HepG2 (cell line): ENCODE data around the gene SCGB3A2. TPM values are rescaled to one million over a fixed set of nuclear protein-coding genes. Genes with fewer than 3 reads are reported as not detected.
A peak's percentile ranks its signal among the peaks of the same experiment; 100 is the strongest.

ENCODE experiments used
- CAMTA2 ChIP-seq: sonication (generic); formaldehyde crosslinking; IDR thresholded peaks from 2 replicates; pipeline ENCODE4 v1.4.0; 2020; ENCODE audit warnings: mild to moderate bottlenecking, missing genetic modification reagents, borderline replicate concordance
- GABPA ChIP-seq, 2 experiments: IDR thresholded peaks; 2 replicates each; pipeline ENCODE4 v1.6.1; 2011 to 2016; ENCODE audit warnings: low read depth in 2 of 2, low read length in 1 of 2, missing biosample characterization in 1 of 2, missing genetic modification characterization in 1 of 2
- HDAC1 ChIP-seq: sonication (generic); formaldehyde crosslinking; IDR thresholded peaks from 2 replicates; pipeline ENCODE4 v1.5.1; 2020; ENCODE audit warnings: mild to moderate bottlenecking, missing genetic modification reagents
- HDAC2 ChIP-seq: sonication (generic); formaldehyde crosslinking; IDR thresholded peaks from 2 replicates; pipeline ENCODE4 v1.4.0; 2020; ENCODE audit warnings: missing genetic modification reagents
- HOXD1 ChIP-seq: sonication (generic); formaldehyde crosslinking; IDR thresholded peaks from 2 replicates; pipeline ENCODE4 v1.5.0; 2020; ENCODE audit warnings: missing genetic modification reagents
- KDM4B ChIP-seq: sonication (generic); formaldehyde crosslinking; IDR thresholded peaks from 2 replicates; pipeline ENCODE4 v1.4.0; 2020; ENCODE audit warnings: missing genetic modification reagents
- MAZ ChIP-seq, 2 experiments: sonication (generic) in 1 of 2; formaldehyde crosslinking in 1 of 2; IDR thresholded peaks; 2 replicates each; pipeline versions ENCODE4 v1.5.0 to v1.6.1; 2012 to 2020; ENCODE audit warnings: low read depth in 2 of 2, mild to moderate bottlenecking in 2 of 2, borderline replicate concordance in 1 of 2, improper control_type of control experiment in 1 of 2, low read length in 1 of 2, missing genetic modification reagents in 1 of 2, moderate library complexity in 1 of 2
- MTA3 ChIP-seq: sonication (generic); formaldehyde crosslinking; IDR thresholded peaks from 2 replicates; pipeline ENCODE4 v1.4.0; 2020; ENCODE audit warnings: missing genetic modification reagents
- POLR2A ChIP-seq, 2 experiments: IDR thresholded peaks; 2 replicates each; pipeline ENCODE4 v1.6.1; 2011; ENCODE audit warnings: low read depth in 2 of 2, low read length in 2 of 2, mild to moderate bottlenecking in 1 of 2, moderate library complexity in 1 of 2; ENCODE audit not compliant: insufficient read depth in 1 of 2
- RFX1 ChIP-seq: fragments of 450-650 bp; IDR thresholded peaks from 2 replicates; pipeline ENCODE4 v1.6.1; 2017
- SKI ChIP-seq: fragments of 450-650 bp; IDR thresholded peaks from one replicate; pipeline ENCODE4 v1.6.1; 2018; ENCODE audit warnings: mild to moderate bottlenecking; ENCODE audit not compliant: partially characterized antibody
- SNAPC2 ChIP-seq: sonication (generic); formaldehyde crosslinking; IDR thresholded peaks from 2 replicates; pipeline ENCODE4 v1.8.1; 2022; ENCODE audit warnings: mild to moderate bottlenecking, missing genetic modification reagents
- U2AF1 ChIP-seq: fragments of 200-400 bp; formaldehyde crosslinking; optimal IDR thresholded peaks from 2 replicates; pipeline ENCODE3; 2017; ENCODE audit warnings: mild to moderate bottlenecking, low read depth, low read length
- ZBTB49 ChIP-seq: sonication (generic); formaldehyde crosslinking; IDR thresholded peaks from 2 replicates; pipeline ENCODE4 v1.4.0; 2020; ENCODE audit warnings: missing genetic modification reagents, borderline replicate concordance
- ZNF251 ChIP-seq: sonication (generic); formaldehyde crosslinking; IDR thresholded peaks from 2 replicates; pipeline ENCODE4 v1.9.0; 2021; ENCODE audit warnings: mild to moderate bottlenecking, missing genetic modification reagents
- ZNF446 ChIP-seq: sonication (generic); formaldehyde crosslinking; IDR thresholded peaks from 2 replicates; pipeline ENCODE4 v1.5.0; 2020; ENCODE audit warnings: mild to moderate bottlenecking, missing genetic modification reagents
- ZNF543 ChIP-seq: sonication (generic); formaldehyde crosslinking; IDR thresholded peaks from 2 replicates; pipeline ENCODE4 v1.4.0; 2020; ENCODE audit warnings: mild to moderate bottlenecking, missing genetic modification reagents
- ZNF549 ChIP-seq: sonication (generic); formaldehyde crosslinking; IDR thresholded peaks from 2 replicates; pipeline ENCODE4 v1.5.0; 2020; ENCODE audit warnings: missing genetic modification reagents
- ZNF644 ChIP-seq: IDR thresholded peaks from 2 replicates; pipeline ENCODE4 v1.6.1; 2016; ENCODE audit warnings: low read depth
- ZNF652 ChIP-seq: IDR thresholded peaks from 2 replicates; pipeline ENCODE4 v1.6.1; 2016; ENCODE audit warnings: low read depth, borderline replicate concordance
- ZNF776 ChIP-seq: sonication (generic); formaldehyde crosslinking; IDR thresholded peaks from 2 replicates; pipeline ENCODE4 v1.4.0; 2020; ENCODE audit warnings: mild to moderate bottlenecking, missing genetic modification reagents
- ZNF792 ChIP-seq: IDR thresholded peaks from 2 replicates; pipeline ENCODE4 v1.6.1; 2016
- ZUFSP ChIP-seq: sonication (generic); formaldehyde crosslinking; IDR thresholded peaks from 2 replicates; pipeline ENCODE4 v1.9.0; 2021; ENCODE audit warnings: missing genetic modification reagents, mild to moderate bottlenecking, borderline replicate concordance
- polyA plus RNA-seq, 8 experiments: library from polyadenylated mRNA; depleted of rRNA in 3 of 8; stranded (reverse) in 7 of 8; unstranded in 1 of 8; fragments of >200 nt; fragmentation: Illumina TruSeq in 4 of 8; extraction: Trizol in 4 of 8; gene quantifications; 2 replicates each; pipeline versions ENCODE4 v1.2.1 to v1.2.3, GENCODE V29; 2011 to 2016; ENCODE audit warnings: low read depth in 4 of 8, missing spikeins in 1 of 8, mixed read lengths in 1 of 8; ENCODE audit not compliant: insufficient read depth in 1 of 8
- total RNA-seq, 5 experiments: library from RNA; depleted of rRNA; stranded (reverse); fragments of >200 nt; fragmentation: Illumina TruSeq; extraction: Trizol; gene quantifications; 2 replicates each; pipeline ENCODE4 v1.2.3, GENCODE V29; 2016; ENCODE audit warnings: low read depth in 1 of 5
- TF ChIP-seq, protein P1 (sequence below): sonication (generic); formaldehyde crosslinking; IDR thresholded peaks from 2 replicates; pipeline ENCODE4 v1.4.0; 2020; ENCODE audit warnings: missing genetic modification reagents
- TF ChIP-seq, protein P2 (sequence below): IDR thresholded peaks from 2 replicates; pipeline ENCODE4 v1.6.1; 2016; ENCODE audit warnings: missing compliant biosample characterization, missing genetic modification reagents, borderline replicate concordance

The SCGB3A2 gene
- total and polyA plus RNA-seq, 2 of the 13 experiments (the other 11 are each of a cell fraction or from before 2014, with no cell fraction given): not detected

DNA sequence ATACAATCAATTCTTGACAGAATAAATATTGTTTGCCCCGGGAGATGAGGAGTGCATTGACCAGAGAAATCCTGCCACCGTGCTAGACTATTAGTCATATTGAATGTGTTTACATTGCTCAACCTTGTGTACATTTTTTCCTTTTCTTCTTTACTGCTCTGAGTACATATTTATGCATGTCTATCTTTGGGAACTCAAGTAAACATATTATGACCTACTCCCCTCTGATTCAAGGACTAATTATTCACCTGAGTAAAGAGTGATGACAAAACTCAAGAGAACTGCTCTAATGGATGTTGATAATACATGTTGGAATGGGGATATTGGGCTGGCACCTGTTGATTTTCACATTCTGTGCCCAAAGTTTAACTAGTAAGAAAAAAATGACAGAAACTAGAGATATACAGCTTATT is 43.1 kb upstream of the SCGB3A2 start (continued):
- TF ChIP-seq ZNF776 (CRISPR knock-in tag): no peak
- peak; percentile 100 for TF ChIP-seq SKI
- no peak for TF ChIP-seq ZUFSP (CRISPR knock-in tag)
- TF ChIP-seq ZNF644 (CRISPR knock-in tag): peak; percentile 62
- TF ChIP-seq ZNF549 (CRISPR knock-in tag): no peak
- TF ChIP-seq HDAC2 (CRISPR knock-in tag): peak; percentile 100
- no peak for TF ChIP-seq ZNF446 (CRISPR knock-in tag)
- no peak for TF ChIP-seq MAZ (IDR thresholded peaks at IDR 0.05; ENCODE audit: borderline replicate concordance, low read depth, low read length)
- TF ChIP-seq MAZ (CRISPR knock-in tag; IDR thresholded peaks at IDR 0.05; ENCODE audit: low read depth): peak; percentile 83
- TF ChIP-seq ZBTB49: no peak
- TF ChIP-seq U2AF1: no peak
- no peak for TF ChIP-seq POLR2A (IDR thresholded peaks at IDR 0.05; ENCODE audit: insufficient read depth in 1 of 2, low read depth in 2 of 2, low read length in 2 of 2)
- TF ChIP-seq GABPA (IDR thresholded peaks at IDR 0.05; ENCODE audit: low read depth, low read length): no peak
- TF ChIP-seq GABPA (CRISPR knock-in tag; IDR thresholded peaks at IDR 0.05; ENCODE audit: low read depth): peak; percentile 56
- TF ChIP-seq CAMTA2 (CRISPR knock-in tag): no peak
- peak; percentile 99 for TF ChIP-seq HDAC1 (CRISPR knock-in tag)
- no peak for TF ChIP-seq ZNF543 (CRISPR knock-in tag)
- TF ChIP-seq, protein P1, sequence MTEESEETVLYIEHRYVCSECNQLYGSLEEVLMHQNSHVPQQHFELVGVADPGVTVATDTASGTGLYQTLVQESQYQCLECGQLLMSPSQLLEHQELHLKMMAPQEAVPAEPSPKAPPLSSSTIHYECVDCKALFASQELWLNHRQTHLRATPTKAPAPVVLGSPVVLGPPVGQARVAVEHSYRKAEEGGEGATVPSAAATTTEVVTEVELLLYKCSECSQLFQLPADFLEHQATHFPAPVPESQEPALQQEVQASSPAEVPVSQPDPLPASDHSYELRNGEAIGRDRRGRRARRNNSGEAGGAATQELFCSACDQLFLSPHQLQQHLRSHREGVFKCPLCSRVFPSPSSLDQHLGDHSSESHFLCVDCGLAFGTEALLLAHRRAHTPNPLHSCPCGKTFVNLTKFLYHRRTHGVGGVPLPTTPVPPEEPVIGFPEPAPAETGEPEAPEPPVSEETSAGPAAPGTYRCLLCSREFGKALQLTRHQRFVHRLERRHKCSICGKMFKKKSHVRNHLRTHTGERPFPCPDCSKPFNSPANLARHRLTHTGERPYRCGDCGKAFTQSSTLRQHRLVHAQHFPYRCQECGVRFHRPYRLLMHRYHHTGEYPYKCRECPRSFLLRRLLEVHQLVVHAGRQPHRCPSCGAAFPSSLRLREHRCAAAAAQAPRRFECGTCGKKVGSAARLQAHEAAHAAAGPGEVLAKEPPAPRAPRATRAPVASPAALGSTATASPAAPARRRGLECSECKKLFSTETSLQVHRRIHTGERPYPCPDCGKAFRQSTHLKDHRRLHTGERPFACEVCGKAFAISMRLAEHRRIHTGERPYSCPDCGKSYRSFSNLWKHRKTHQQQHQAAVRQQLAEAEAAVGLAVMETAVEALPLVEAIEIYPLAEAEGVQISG (CRISPR knock-in tag): no peak
- no peak for TF ChIP-seq RFX1
- TF ChIP-seq HOXD1 (CRISPR knock-in tag): peak; percentile 98
- peak; percentile 85 for TF ChIP-seq ZNF652 (CRISPR knock-in tag)
- TF ChIP-seq KDM4B (CRISPR knock-in tag): peak; percentile 89; the same call in 1 of the 2 replicates
- TF ChIP-seq ZNF792 (CRISPR knock-in tag): peak; percentile 95; the same call in 1 of the 2 replicates
- TF ChIP-seq SNAPC2 (CRISPR knock-in tag): peak; percentile 84; the same call in 1 of the 2 replicates
- TF ChIP-seq, protein P2, sequence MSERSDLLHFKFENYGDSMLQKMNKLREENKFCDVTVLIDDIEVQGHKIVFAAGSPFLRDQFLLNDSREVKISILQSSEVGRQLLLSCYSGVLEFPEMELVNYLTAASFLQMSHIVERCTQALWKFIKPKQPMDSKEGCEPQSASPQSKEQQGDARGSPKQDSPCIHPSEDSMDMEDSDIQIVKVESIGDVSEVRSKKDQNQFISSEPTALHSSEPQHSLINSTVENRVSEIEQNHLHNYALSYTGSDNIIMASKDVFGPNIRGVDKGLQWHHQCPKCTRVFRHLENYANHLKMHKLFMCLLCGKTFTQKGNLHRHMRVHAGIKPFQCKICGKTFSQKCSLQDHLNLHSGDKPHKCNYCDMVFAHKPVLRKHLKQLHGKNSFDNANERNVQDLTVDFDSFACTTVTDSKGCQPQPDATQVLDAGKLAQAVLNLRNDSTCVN (CRISPR knock-in tag): no peak
- no peak for TF ChIP-seq ZNF251 (CRISPR knock-in tag)
- TF ChIP-seq MTA3 (CRISPR knock-in tag): no peak
